Uterus (tissue), 4 donors: ENCODE data around the gene IL1RL1. TPM values are rescaled to one million over a fixed set of nuclear protein-coding genes. Genes with fewer than 3 reads are reported as not detected.

Source experiments
- DNase-seq, 2 donors: peaks; one replicate each; pipeline ENCODE4 v3.0.0-alpha.2; 2019 to 2020
- H3K27ac ChIP-seq, 2 donors: fragments of 200-600 bp; sonication (generic); 1 replicate in 1 of 2; 2 replicates in 1 of 2; pipeline ENCODE4 v1.5.1; 2016 to 2018
- H3K27me3 ChIP-seq, 2 donors: fragments of 200-600 bp; sonication (generic); one replicate each; pipeline ENCODE4 v1.5.1; 2018 to 2019; ENCODE audit warnings: control low read depth in 1 of 2
- H3K36me3 ChIP-seq, 2 donors: fragments of 200-600 bp; sonication (generic); one replicate each; pipeline ENCODE4 v1.5.1; 2019; ENCODE audit warnings: control low read depth in 1 of 2
- H3K4me1 ChIP-seq, 2 donors: fragments of 200-600 bp; sonication (generic); one replicate each; pipeline ENCODE4 v1.5.1; 2018 to 2019; ENCODE audit warnings: control low read depth in 1 of 2
- H3K4me3 ChIP-seq, 2 donors: fragments of 200-600 bp; sonication (generic); 1 replicate in 1 of 2; 2 replicates in 1 of 2; pipeline ENCODE4 v1.5.1; 2018 to 2019; ENCODE audit warnings: mild to moderate bottlenecking in 1 of 2
- H3K9me3 ChIP-seq, 2 donors: fragments of 200-600 bp; sonication (generic); one replicate each; pipeline ENCODE4 v1.5.1; 2019; ENCODE audit warnings: control low read depth in 1 of 2
- CTCF ChIP-seq, 4 experiments: fragments of 200-600 bp in 2 of 4; fragments of 450-650 bp in 2 of 4; sonication (generic) in 2 of 4; IDR thresholded peaks; one replicate each; pipeline ENCODE4 v1.5.1; 2016 to 2019; ENCODE audit warnings: antibody characterized with exemption in 4 of 4, mild to moderate bottlenecking in 2 of 4, moderate library complexity in 1 of 4
- POLR2A ChIP-seq, 2 donors: fragments of 450-650 bp; IDR thresholded peaks; one replicate each; pipeline ENCODE4 v1.6.1; 2016; ENCODE audit warnings: antibody characterized with exemption in 2 of 2, mild to moderate bottlenecking in 1 of 2, moderate library complexity in 1 of 2
- intact Hi-C: fragments of 100-400 bp; cut with DNase I; formaldehyde crosslinking; loops from one replicate; pipeline ENCODE4 v1.15.1; 2023; ENCODE audit warnings: low total_unique reads
- total RNA-seq, 4 donors: library from RNA; depleted of rRNA in 3 of 4; stranded (reverse); fragments of >200 nt in 3 of 4; gene quantifications; one replicate each; pipeline versions ENCODE4 v1.1.0 to v1.2.4, GENCODE V29; 2014 to 2023
- donor health status: DM: yes; HTN: yes; CAD: no.

Gene IL1RL1
- total RNA-seq, 4 donors from 2014 or later = 1.7 to 12.3 (median 6.8) TPM

GRCh38 chr2:102350137-102350793 is 38.9 kb downstream of the IL1RL1 start:
- DNase-seq = no peak
- Histone ChIP-seq H3K4me3 (no peak overlapping the region), H3K36me3 (no peaks in the 10 kb centered on the region), H3K27me3 (no peaks in the 10 kb centered on the region), H3K4me1 (no peaks in the 10 kb centered on the region), H3K27ac (no peak overlapping the region), H3K9me3 (no peaks in the 10 kb centered on the region)
- intact Hi-C loops = no loop called here
- TF ChIP-seq POLR2A (IDR thresholded peaks at IDR 0.05) (no peak), CTCF (IDR thresholded peaks at IDR 0.05) (no peak)

DNA sequence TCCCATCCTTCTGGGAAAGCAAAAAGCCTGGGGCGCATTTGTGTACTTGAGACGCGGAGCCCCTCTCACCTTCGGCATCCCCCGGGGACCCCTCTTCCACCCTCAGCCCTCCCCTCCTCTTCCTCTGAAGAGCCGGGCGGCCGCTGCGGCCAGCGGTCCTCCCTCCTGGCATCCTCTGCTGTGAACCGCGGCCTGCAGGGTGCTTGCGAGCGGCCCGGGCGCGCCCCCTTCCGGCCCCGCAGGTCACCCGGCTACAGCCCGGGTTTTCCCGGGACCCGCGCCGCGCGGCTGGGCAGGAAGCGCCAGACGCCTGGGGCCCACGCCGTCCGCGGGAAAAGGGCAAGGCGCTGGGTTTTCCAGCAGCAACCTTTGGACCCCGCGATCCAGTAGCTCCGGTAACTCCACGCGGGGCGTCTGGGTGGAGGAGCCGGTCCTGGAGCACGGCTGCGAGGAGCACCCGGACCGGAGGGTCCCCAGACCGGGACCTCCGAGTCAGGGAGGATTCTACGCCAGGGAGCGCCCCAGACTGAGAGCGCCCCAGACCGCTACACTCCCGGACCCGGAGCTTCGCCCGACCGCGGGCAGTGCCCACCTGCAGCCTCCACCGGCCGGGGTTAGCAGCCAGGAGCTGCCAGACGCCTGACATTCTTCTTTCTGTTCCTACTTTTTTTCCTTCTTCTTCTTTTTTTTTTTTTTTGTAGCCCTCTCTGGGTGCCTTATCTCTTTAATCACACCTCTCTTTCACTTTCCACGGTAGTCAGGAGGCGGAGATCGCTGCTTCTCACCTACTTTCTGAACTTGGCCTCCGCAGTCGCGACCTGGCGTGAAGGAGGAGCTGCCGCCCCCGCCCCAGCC is 44.4 kb downstream of the IL1RL1 start, which contains the start of gene IL18R1:
IL18R1 (plus strand) TSS at position 271 of the 855 bp plus-strand sequence. CDS start 6,865 bp downstream, outside the sequence.
- H3K4me3 ChIP-seq = peak within 1 kb of the TSS; percentile 51 to 63
- H3K4me1 ChIP-seq = no peaks in the 10 kb centered on the region
- TF ChIP-seq POLR2A (IDR thresholded peaks at IDR 0.05) (no peak), CTCF (IDR thresholded peaks at IDR 0.05) (peak; percentile 60 to 86 (median 76))
- peak within 1 kb of the TSS; percentile 61 to 63 for H3K27ac ChIP-seq
- no peaks in the 10 kb centered on the region for H3K36me3 ChIP-seq
- no peaks in the 10 kb centered on the region for H3K27me3 ChIP-seq
- H3K9me3 ChIP-seq = no peaks in the 10 kb centered on the region
- intact Hi-C loops = no loop called here
- peak; percentile 55 to 76 for DNase-seq

- no peaks in the 10 kb centered on the region for H3K4me1 ChIP-seq
- DNase-seq = no peak
- intact Hi-C loops = no loop called here
- no peak for TF ChIP-seq POLR2A (IDR thresholded peaks at IDR 0.05)
- no peak for TF ChIP-seq CTCF (IDR thresholded peaks at IDR 0.05)
- no peaks in the 10 kb centered on the region for H3K9me3 ChIP-seq
- peak overlapping the region; percentile 61 to 63 for H3K27ac ChIP-seq
- H3K27me3 ChIP-seq = no peaks in the 10 kb centered on the region
- no peaks in the 10 kb centered on the region for H3K36me3 ChIP-seq
- H3K4me3 ChIP-seq = peak overlapping the region; percentile 51 to 63
Observed at GRCh38 chr2:102356381-102356712, 45.0 kb downstream of the IL1RL1 start.

DNA sequence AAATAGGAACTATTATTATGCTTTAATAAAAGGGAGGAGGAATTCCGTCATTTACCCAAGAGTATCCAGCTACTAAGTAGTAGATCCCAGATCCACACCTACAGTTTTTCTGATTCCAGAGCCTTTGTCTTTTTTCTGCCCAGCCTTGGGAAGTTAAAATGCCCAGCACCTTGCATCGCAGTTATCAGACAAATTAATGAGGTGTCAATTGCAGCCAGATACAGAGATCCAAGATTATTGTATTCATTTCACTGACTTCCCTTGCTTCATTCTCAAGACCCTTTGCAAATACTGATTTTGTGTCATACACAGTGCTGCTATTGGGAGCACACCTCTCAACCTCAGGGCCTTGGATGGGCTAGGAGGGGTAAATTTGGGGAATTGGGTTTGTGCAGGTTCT is 45.4 kb downstream of the IL1RL1 start:
- H3K4me3 ChIP-seq = no peak overlapping the region
- DNase-seq = no peak
- intact Hi-C loops = no loop called here

More for the DNA sequence above, 45.4 kb downstream of the IL1RL1 start:
- no peak for TF ChIP-seq CTCF (IDR thresholded peaks at IDR 0.05)
- TF ChIP-seq POLR2A (IDR thresholded peaks at IDR 0.05) = no peak
- Histone ChIP-seq H3K27ac (peak overlapping the region; percentile 61 to 63), H3K4me1 (no peaks in the 10 kb centered on the region), H3K9me3 (no peaks in the 10 kb centered on the region), H3K36me3 (no peaks in the 10 kb centered on the region), H3K27me3 (no peaks in the 10 kb centered on the region)
